C4-2B (cell line): Measurements from ENCODE around the gene BMAL1.

Source experiments
- CTCF ChIP-seq: fragments of 450-650 bp; conservative IDR thresholded peaks from 2 replicates; pipeline ENCODE4 v1.5.1; 2017; ENCODE audit warnings: mild to moderate bottlenecking
- ZFX ChIP-seq: fragments of 450-650 bp; IDR thresholded peaks from 2 replicates; pipeline ENCODE4 v1.6.1; 2017

- TF ChIP-seq CTCF = no peak
- no peak for TF ChIP-seq ZFX
Measured at GRCh38 chr11:13336246-13336878, 58.8 kb downstream of the BMAL1 start.
